GM12865 (cell line): ENCODE results near the gene TRPV5.

Source experiments
- DNase-seq: peaks from one replicate; pipeline ENCODE4 v3.0.0; 2010; ENCODE audit warnings: low read depth
- H3K4me3 ChIP-seq: 2 replicates; pipeline ENCODE4 v1.5.1; 2011; ENCODE audit warnings: mild to moderate bottlenecking, low read depth, low read length, control low read depth
- CTCF ChIP-seq: IDR thresholded peaks from 2 replicates; pipeline ENCODE4 v1.5.1; 2011; ENCODE audit warnings: low read length, control low read depth, low read depth, inconsistent platforms; ENCODE audit not compliant: insufficient read depth; ENCODE audit errors: missing control alignments

Gene TRPV5

GRCh38 chr7:142892951-142893350 lies 40.6 kb downstream of the TRPV5 start:
- TF ChIP-seq CTCF, result no peak
- DNase-seq, result no peak
- H3K4me3 ChIP-seq, result no peak overlapping the region

- TF ChIP-seq CTCF, result no peak
- DNase-seq, result no peak
- no peak overlapping the region for H3K4me3 ChIP-seq
Observed at GRCh38 chr7:142891490-142892082, 42.0 kb downstream of the TRPV5 start.

- no peak for TF ChIP-seq CTCF
- no peak for DNase-seq
- H3K4me3 ChIP-seq, result no peak overlapping the region
Observed at GRCh38 chr7:142890874-142891485, 42.6 kb downstream of the TRPV5 start.

- no peak for TF ChIP-seq CTCF
- DNase-seq, result no peak
- H3K4me3 ChIP-seq, result no peak overlapping the region
Observed at GRCh38 chr7:142889816-142890215, 43.7 kb downstream of the TRPV5 start.

- H3K4me3 ChIP-seq, result no peak overlapping the region
- no peak for DNase-seq
- no peak for TF ChIP-seq CTCF
Observed at GRCh38 chr7:142887282-142888015, 46.1 kb downstream of the TRPV5 start.

- DNase-seq, result no peak
- TF ChIP-seq CTCF, result no peak
- H3K4me3 ChIP-seq, result no peak overlapping the region
Observed at GRCh38 chr7:142886866-142887265, 46.7 kb downstream of the TRPV5 start.
